H9 (cell line): ENCODE measurements around the gene GRAP2. TPM values are rescaled to one million over a fixed set of nuclear protein-coding genes. Genes with fewer than 3 reads are reported as not detected.

Source experiments
- DNase-seq: peaks from one replicate; pipeline ENCODE4 v3.0.0-alpha.2; 2017
- H2AFZ ChIP-seq: one replicate; pipeline ENCODE4 v1.6.1; 2013; ENCODE audit warnings: mild to moderate bottlenecking, low read length, control low read depth, moderate library complexity
- H2AK5ac ChIP-seq: 2 replicates; pipeline ENCODE4 v1.6.1; 2013; ENCODE audit warnings: low read length, control low read depth, mixed read lengths; ENCODE audit not compliant: insufficient read length
- H2BK120ac ChIP-seq: one replicate; pipeline ENCODE4 v1.6.1; 2013; ENCODE audit warnings: low read depth, mild to moderate bottlenecking, low read length, control low read depth, inconsistent platforms; ENCODE audit not compliant: poor library complexity, severe bottlenecking
- H2BK12ac ChIP-seq: 2 replicates; pipeline ENCODE4 v1.6.1; 2013; ENCODE audit warnings: low read length, control low read depth, mixed read lengths, low read depth; ENCODE audit not compliant: insufficient read length
- H2BK15ac ChIP-seq: 2 replicates; pipeline ENCODE4 v1.6.1; 2013; ENCODE audit warnings: low read depth, low read length, control low read depth
- H2BK20ac ChIP-seq: one replicate; pipeline ENCODE4 v1.6.1; 2013; ENCODE audit warnings: low read depth, mild to moderate bottlenecking, low read length, control low read depth, inconsistent platforms; ENCODE audit not compliant: poor library complexity, severe bottlenecking
- H2BK5ac ChIP-seq: 2 replicates; pipeline ENCODE4 v1.6.1; 2013; ENCODE audit warnings: low read length, control low read depth, mixed read lengths; ENCODE audit not compliant: insufficient read length
- H3K14ac ChIP-seq: 2 replicates; pipeline ENCODE4 v1.6.1; 2013; ENCODE audit warnings: low read length, control low read depth; ENCODE audit not compliant: insufficient read depth
- H3K18ac ChIP-seq: 2 replicates; pipeline ENCODE4 v1.6.1; 2013; ENCODE audit warnings: low read depth, mild to moderate bottlenecking, mixed read lengths, low read length, control low read depth; ENCODE audit not compliant: insufficient read length
- H3K23ac ChIP-seq: 2 replicates; pipeline ENCODE4 v1.6.1; 2013; ENCODE audit warnings: low read length, control low read depth, mixed read lengths, low read depth; ENCODE audit not compliant: insufficient read length
- H3K23me2 ChIP-seq: 2 replicates; pipeline ENCODE4 v1.6.1; 2013; ENCODE audit warnings: low read depth, mild to moderate bottlenecking, mixed read lengths, low read length, control low read depth; ENCODE audit not compliant: insufficient read length, poor library complexity, severe bottlenecking
- H3K27ac ChIP-seq: 2 replicates; pipeline ENCODE4 v1.5.1; 2013; ENCODE audit warnings: low read length, control low read depth, mixed read lengths, low read depth; ENCODE audit not compliant: insufficient read length
- H3K27me3 ChIP-seq: 2 replicates; pipeline ENCODE4 v1.6.1; 2013; ENCODE audit warnings: low read length, control low read depth, inconsistent platforms; ENCODE audit not compliant: insufficient read depth
- H3K4ac ChIP-seq: 2 replicates; pipeline ENCODE4 v1.6.1; 2013; ENCODE audit warnings: low read depth, mild to moderate bottlenecking, control low read depth, inconsistent platforms, low read length, moderate library complexity
- H3K4me1 ChIP-seq: 2 replicates; pipeline ENCODE4 v1.6.1; 2013; ENCODE audit warnings: low read length, control low read depth, inconsistent platforms; ENCODE audit not compliant: insufficient read depth
- H3K4me2 ChIP-seq: 2 replicates; pipeline ENCODE4 v1.6.1; 2013; ENCODE audit warnings: low read length, control low read depth, mixed read lengths; ENCODE audit not compliant: insufficient read length, insufficient read depth
- H3K56ac ChIP-seq: 2 replicates; pipeline ENCODE4 v1.6.1; 2013; ENCODE audit warnings: low read depth, mild to moderate bottlenecking, mixed read lengths, low read length, control low read depth; ENCODE audit not compliant: insufficient read length
- H3K79me1 ChIP-seq: 2 replicates; pipeline ENCODE4 v1.6.1; 2013; ENCODE audit warnings: low read depth, mild to moderate bottlenecking, moderate library complexity, low read length, control low read depth, inconsistent platforms; ENCODE audit not compliant: insufficient read depth, poor library complexity, severe bottlenecking
- H3K79me2 ChIP-seq: 2 replicates; pipeline ENCODE4 v1.6.1; 2013; ENCODE audit warnings: low read length, control low read depth, inconsistent platforms; ENCODE audit not compliant: insufficient read depth
- H3K9ac ChIP-seq: 2 replicates; pipeline ENCODE4 v1.6.1; 2013; ENCODE audit warnings: low read length, control low read depth, mixed read lengths; ENCODE audit not compliant: insufficient read length; ENCODE audit errors: extremely low read depth
- H3K9me3 ChIP-seq: one replicate; pipeline ENCODE4 v1.6.1; 2013; ENCODE audit warnings: low read depth, low read length, inconsistent platforms; ENCODE audit not compliant: control insufficient read depth
- H3T11ph ChIP-seq: one replicate; pipeline ENCODE4 v1.6.1; 2013; ENCODE audit warnings: mild to moderate bottlenecking, low read length, control low read depth, inconsistent platforms
- H4K20me1 ChIP-seq: one replicate; pipeline ENCODE4 v1.6.1; 2013; ENCODE audit not compliant: control insufficient read depth, insufficient read length, insufficient read depth
- H4K5ac ChIP-seq: 2 replicates; pipeline ENCODE4 v1.6.1; 2013; ENCODE audit warnings: low read depth, mild to moderate bottlenecking, mixed read lengths, low read length, control low read depth; ENCODE audit not compliant: insufficient read length
- H4K8ac ChIP-seq: replicated peaks from 2 replicates; pipeline ENCODE4 v1.6.1; 2013; ENCODE audit warnings: low read length, control low read depth, mixed read lengths, low read depth; ENCODE audit not compliant: insufficient read length
- H4K91ac ChIP-seq: 2 replicates; pipeline ENCODE4 v1.6.1; 2013; ENCODE audit warnings: low read depth, mild to moderate bottlenecking, moderate library complexity, mixed read lengths, low read length, control low read depth; ENCODE audit not compliant: insufficient read length
- H3K27ac Mint-ChIP-seq, 3 experiments: 2 replicates in 2 of 3; 3 replicates in 1 of 3; pipeline ENCODE4 v1.8.0; 2020 to 2021; ENCODE audit warnings: mixed read lengths in 3 of 3, mild to moderate bottlenecking in 1 of 3, moderate library complexity in 1 of 3
- H3K27me3 Mint-ChIP-seq: 2 replicates; pipeline ENCODE4 v1.8.0; 2021; ENCODE audit warnings: low read depth, mild to moderate bottlenecking, moderate library complexity, mixed read lengths
- H3K36me3 Mint-ChIP-seq, 3 experiments: 2 replicates in 2 of 3; 3 replicates in 1 of 3; pipeline ENCODE4 v1.8.0; 2020 to 2021; ENCODE audit warnings: low read depth in 3 of 3, mixed read lengths in 3 of 3; ENCODE audit not compliant: insufficient read depth in 1 of 3
- H3K4me1 Mint-ChIP-seq, 2 experiments: 2 replicates each; pipeline ENCODE4 v1.8.0; 2020; ENCODE audit warnings: mixed read lengths in 2 of 2
- H3K4me3 Mint-ChIP-seq, 2 experiments: 2 replicates in 1 of 2; 3 replicates in 1 of 2; pipeline ENCODE4 v1.8.0; 2020 to 2021; ENCODE audit warnings: mild to moderate bottlenecking in 2 of 2, mixed read lengths in 2 of 2, moderate library complexity in 1 of 2
- H3K9me3 Mint-ChIP-seq, 2 experiments: 2 replicates in 1 of 2; 3 replicates in 1 of 2; pipeline ENCODE4 v1.8.0; 2020; ENCODE audit warnings: mild to moderate bottlenecking in 2 of 2, mixed read lengths in 2 of 2, moderate library complexity in 1 of 2
- CTCF ChIP-seq: fragments of 200-600 bp; sonication (generic); conservative IDR thresholded peaks from 3 replicates; pipeline ENCODE4 v1.8.0; 2021; ENCODE audit warnings: antibody characterized with exemption, mild to moderate bottlenecking
- WGBS: extraction: QIAGEN DNeasy Blood & Tissue Kit; methylation state at CpG from one replicate; pipeline ENCODE4 v1.1.7; 2013; ENCODE audit warnings: missing lambda C conversion rate, low lambda C conversion rate, mixed read lengths; ENCODE audit not compliant: insufficient read length; ENCODE audit errors: extremely low coverage; 5-methylcytosine and 5-hydroxymethylcytosine counted together
- total RNA-seq: library from RNA; stranded (reverse); gene quantifications from 2 replicates; pipeline ENCODE4 v1.2.1, GENCODE V29; 2021

GRAP2 gene
- total RNA-seq, 1 experiment from 2014 or later: not detected

- H3K79me2 ChIP-seq: no peaks in the 10 kb centered on the region
- no peak overlapping the region for H4K91ac ChIP-seq
- H3K18ac ChIP-seq: no peak overlapping the region
- no peaks in the 10 kb centered on the region for H3K79me1 ChIP-seq
- H3T11ph ChIP-seq: no peak overlapping the region
- no peaks in the 10 kb centered on the region for H3K27me3 ChIP-seq
- H2AK5ac ChIP-seq: no peak overlapping the region
- no peak overlapping the region for H4K5ac ChIP-seq
- no peak overlapping the region; the same call in 1 of the 2 replicates for H3K14ac ChIP-seq
- no peak overlapping the region for H3K23ac ChIP-seq
- H3K4ac ChIP-seq: no peak overlapping the region
- H3K56ac ChIP-seq: no peak overlapping the region
- Mint-ChIP-seq H3K9me3 (no peaks in the 10 kb centered on the region), H3K36me3 (no peaks in the 10 kb centered on the region), H3K27me3 (peaks cover 47% of the 10 kb centered on the region), H3K4me3 (no peak overlapping the region), H3K27ac (peak overlapping the region in 1 of 3 experiments; percentile 46; a peak in 2 of 7 replicates), H3K4me1 (peaks cover 15 to 25% of the 10 kb centered on the region in 2 experiments)
- H3K4me1 ChIP-seq: no peaks in the 10 kb centered on the region
- TF ChIP-seq CTCF: no peak
- no peak overlapping the region for H2BK15ac ChIP-seq
- no peak overlapping the region for H2BK120ac ChIP-seq
- no peak overlapping the region for H3K9ac ChIP-seq
- H3K4me2 ChIP-seq: no peak overlapping the region
- H2AFZ ChIP-seq: no peak overlapping the region
- H3K27ac ChIP-seq: no peak overlapping the region
- DNase-seq: no peak
- H2BK20ac ChIP-seq: no peak overlapping the region
- H2BK5ac ChIP-seq: no peak overlapping the region
- peak overlapping the region; percentile 44 for H4K8ac ChIP-seq
- no peaks in the 10 kb centered on the region for H3K9me3 ChIP-seq
- no peaks in the 10 kb centered on the region for H4K20me1 ChIP-seq
- no CpG with 5 or more reads among the region's 5 CpGs for WGBS
- H2BK12ac ChIP-seq: no peak overlapping the region
- no peaks in the 10 kb centered on the region for H3K23me2 ChIP-seq
Measured at GRCh38 chr22:39972641-39973040, 71.8 kb downstream of the GRAP2 start.
